GM19468 (cell line): ENCODE measurements around the gene DIPK1C.

ENCODE experiments used
- ATAC-seq: cut with Tn5 transposase; IDR thresholded peaks from one replicate; pipeline ENCODE4 v1.9.1; 2021; ENCODE audit warnings: mild to moderate bottlenecking, moderate library complexity, moderate number of reproducible peaks; ENCODE audit not compliant: unreplicated experiment; ENCODE audit errors: extremely low read depth

The DIPK1C gene

DNA sequence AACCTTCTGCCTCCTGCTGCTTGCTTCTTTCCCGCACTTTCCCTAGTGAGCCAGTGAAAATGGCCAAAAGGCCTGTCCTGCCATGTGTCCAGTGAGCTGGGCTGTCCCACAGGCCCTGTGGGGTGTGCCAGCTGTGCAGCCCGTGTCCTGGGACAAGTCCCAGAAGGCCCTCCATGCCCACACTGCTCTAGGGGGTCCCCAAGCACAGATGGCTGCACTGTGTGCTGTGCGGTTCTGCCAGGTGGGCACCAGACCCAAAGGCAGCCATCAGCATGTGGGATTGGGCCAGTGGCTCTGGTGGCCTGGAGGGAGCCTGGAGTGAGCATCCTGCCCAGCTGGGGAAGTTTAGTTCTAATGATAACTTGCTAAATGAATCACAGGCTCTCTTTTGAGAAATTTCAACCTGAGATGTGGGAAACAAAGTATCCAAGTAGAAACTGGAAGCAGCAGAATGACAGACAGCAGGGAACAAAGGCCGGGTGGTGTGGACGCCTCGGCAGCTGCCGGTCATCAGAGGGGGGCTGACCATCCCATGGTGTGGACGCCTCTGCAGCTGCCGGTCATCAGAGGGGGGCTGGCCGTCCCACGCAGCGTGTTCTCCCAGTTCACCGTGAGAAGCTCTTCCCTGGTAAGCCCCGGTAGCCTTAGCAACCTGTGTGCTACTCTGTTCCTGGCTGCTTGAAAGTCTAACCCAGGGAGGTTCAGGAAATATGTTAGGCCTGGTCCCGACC, 29.2 kb upstream of the DIPK1C start:
- no peak for ATAC-seq

GRCh38 chr18:74482697-74483096, 25.6 kb upstream of the DIPK1C start:
- no peak for ATAC-seq

GRCh38 chr18:74480149-74480651, 23.1 kb upstream of the DIPK1C start:
- no peak for ATAC-seq

- ATAC-seq = no peak
These were observed 22.5 kb upstream of the DIPK1C start for GRCh38 chr18:74479486-74480148.

- ATAC-seq = no peak
These were observed 21.8 kb upstream of the DIPK1C start for GRCh38 chr18:74478880-74479279.

DNA sequence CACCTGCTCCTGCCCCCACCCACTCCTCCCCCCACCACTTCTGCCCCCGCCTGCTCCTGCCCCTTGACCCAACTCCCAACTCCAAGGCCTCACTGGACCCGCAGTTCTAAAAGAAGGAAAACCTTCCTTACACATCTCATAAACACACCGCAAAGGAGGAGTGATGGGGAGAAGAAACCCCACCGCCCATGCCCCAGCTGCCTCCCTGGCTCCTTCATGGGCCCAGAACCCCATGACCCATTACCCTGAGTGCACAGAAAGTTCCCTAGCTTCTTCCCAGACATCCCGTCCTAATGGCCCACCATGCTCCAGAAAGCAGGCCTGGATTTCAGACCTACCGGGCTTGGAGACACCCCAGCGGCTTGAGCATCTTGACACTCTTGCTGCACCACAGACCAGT, 21.2 kb upstream of the DIPK1C start:
- ATAC-seq = no peak

GRCh38 chr18:74477771-74478170, 20.7 kb upstream of the DIPK1C start:
- no peak for ATAC-seq

DNA sequence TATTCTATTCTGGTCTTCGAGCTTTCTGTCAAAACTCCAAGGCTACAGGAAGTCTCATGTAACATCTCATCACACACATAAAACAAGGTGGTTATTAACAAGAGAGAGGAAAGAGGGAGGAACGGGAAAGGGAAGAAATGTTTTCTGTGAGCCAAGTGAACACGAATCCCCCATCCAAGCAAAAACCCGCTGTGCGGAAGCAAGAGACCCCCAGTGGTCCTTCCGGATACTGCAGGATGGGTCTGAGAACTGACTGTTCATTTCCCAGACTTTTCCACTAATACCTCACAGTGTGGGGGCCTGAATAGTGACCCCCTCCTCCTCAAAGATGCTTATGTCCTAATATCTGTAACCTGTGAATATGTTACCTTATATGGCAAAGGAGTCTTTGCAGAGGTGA, 19.0 kb upstream of the DIPK1C start:
- ATAC-seq = no peak

- ATAC-seq = no peak
These were observed 17.0 kb upstream of the DIPK1C start for GRCh38 chr18:74473976-74474640.

GRCh38 chr18:74472312-74472711, 15.2 kb upstream of the DIPK1C start:
- no peak for ATAC-seq

GRCh38 chr18:74468547-74469061, 11.5 kb upstream of the DIPK1C start:
- no peak for ATAC-seq

GRCh38 chr18:74465775-74466174, 8.7 kb upstream of the DIPK1C start:
- ATAC-seq = no peak

- no peak for ATAC-seq
These were observed 6.9 kb upstream of the DIPK1C start for GRCh38 chr18:74463983-74464382.

GRCh38 chr18:74463254-74463653, 6.1 kb upstream of the DIPK1C start:
- no peak for ATAC-seq

DNA sequence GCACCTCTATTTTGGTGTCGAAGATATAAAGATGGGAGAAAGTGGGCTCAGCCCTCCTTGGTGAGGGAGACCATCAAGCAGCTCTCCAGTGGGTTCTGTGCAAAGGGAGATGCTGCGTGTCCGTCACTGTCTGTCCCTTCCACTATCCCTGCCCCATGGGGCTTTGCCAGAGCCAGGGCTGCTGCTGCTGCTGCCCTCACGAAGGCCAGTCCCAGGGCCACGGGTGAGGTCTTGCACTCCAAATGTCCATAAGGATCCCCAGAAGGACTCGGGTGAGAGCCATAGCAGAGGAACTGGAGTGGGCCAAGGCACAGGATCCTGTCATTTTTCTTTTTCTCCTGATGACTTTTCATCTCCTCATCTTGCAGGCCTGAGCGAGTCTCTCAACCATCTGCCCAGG, 3.7 kb upstream of the DIPK1C start:
- ATAC-seq = no peak

GRCh38 chr18:74459889-74460288, 2.8 kb upstream of the DIPK1C start:
- no peak for ATAC-seq

- ATAC-seq = no peak
These were observed 765 bp upstream of the DIPK1C start for GRCh38 chr18:74457725-74458421.

DNA sequence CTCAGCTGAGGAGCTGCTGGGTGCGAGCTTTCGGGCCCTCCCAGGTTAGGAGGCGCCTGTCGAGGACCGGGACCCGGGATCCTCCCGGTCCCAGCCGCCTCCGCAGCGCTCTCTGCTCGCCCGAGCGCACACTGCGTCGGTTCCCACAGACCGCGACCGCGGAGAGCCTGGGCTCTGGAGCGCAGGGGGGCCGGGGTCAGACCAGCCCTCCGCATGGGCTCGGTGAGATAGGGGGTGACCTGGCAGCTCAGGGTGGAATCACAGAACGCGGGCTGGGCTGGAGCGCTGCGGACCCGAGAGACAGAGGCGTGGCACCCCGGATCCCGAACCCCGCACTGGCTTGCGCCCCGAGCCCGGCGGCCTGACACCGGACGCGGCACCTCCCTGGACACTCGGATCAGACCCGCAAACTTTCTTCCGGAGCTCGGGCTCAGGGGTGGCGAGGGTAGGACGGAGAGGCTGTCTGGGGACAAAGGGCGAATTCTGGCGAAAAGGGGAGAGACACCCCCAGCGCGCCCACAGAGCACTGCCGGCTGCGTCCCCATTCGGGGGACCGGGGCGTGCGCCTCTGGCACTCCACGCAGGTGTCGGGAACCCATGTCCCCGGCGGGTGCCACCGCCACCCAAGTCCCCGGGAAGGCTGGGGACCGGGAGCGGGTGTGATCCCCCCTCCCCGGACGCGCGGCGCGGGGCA, 612 bp downstream of the DIPK1C start:
- no peak for ATAC-seq

DNA sequence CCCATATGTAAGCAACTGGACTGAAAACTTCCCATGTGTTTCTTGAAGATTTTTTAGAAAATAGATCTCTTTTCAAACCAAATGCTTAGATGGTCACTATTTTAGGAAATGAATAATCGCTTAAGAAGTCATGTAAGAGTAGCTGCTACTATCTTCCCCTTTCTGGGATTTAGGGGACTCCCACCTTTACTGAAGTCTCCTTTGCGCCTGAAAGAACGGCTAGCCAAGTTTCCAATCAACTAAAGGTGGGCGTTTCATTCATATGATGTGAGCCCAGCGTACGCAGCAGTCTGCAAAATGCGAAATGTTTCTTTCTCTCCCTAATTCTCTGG, 1.1 kb downstream of the DIPK1C start:
- no peak for ATAC-seq

DNA sequence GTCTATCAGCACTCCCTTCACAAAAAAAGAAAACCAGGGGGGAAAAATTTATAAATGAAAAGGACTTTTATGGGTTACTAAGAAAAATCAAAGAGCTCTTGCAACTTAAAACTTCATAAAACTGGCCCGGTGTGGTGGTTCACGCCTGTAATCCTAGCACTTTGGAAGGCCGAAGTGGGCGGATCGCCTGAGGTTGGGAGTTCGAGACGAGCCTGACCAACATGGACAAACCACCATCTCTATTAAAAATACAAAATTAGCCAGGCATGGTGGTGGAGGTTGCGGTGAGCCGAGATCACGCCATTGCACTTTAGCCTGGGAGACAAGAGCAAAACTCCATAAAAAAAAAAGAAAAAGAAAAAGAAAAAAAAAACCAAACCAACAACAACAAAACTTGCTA, 1.7 kb downstream of the DIPK1C start:
- no peak for ATAC-seq
